Fibroblast of skin of abdomen (primary cell): ENCODE data around the gene UBXN7. TPM values are rescaled to one million over a fixed set of nuclear protein-coding genes. Genes with fewer than 3 reads are reported as not detected.
A peak's percentile ranks its signal among the peaks of the same experiment; 100 is the strongest.
"Not testable (repeated sequence)": the region's sequence is repeated elsewhere in the genome, so short reads cannot be mapped to it uniquely, and the experiment has no call there.

ENCODE experiments used
- DNase-seq: peaks from one replicate; pipeline ENCODE4 v3.0.0-alpha.2; 2013
- polyA plus RNA-seq, 2 experiments: library from polyadenylated mRNA; unstranded; fragments of 120-200 nt; gene quantifications; one replicate each; pipeline ENCODE4 v1.2.1, GENCODE V29; 2013; ENCODE audit not compliant: insufficient read length in 2 of 2

Gene UBXN7, protein sequence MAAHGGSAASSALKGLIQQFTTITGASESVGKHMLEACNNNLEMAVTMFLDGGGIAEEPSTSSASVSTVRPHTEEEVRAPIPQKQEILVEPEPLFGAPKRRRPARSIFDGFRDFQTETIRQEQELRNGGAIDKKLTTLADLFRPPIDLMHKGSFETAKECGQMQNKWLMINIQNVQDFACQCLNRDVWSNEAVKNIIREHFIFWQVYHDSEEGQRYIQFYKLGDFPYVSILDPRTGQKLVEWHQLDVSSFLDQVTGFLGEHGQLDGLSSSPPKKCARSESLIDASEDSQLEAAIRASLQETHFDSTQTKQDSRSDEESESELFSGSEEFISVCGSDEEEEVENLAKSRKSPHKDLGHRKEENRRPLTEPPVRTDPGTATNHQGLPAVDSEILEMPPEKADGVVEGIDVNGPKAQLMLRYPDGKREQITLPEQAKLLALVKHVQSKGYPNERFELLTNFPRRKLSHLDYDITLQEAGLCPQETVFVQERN
- 16.2 TPM for polyA plus RNA-seq (2013, experiment 1 of 2; ENCODE audit: insufficient read length)
- 14.7 TPM for polyA plus RNA-seq (2013, experiment 2 of 2; ENCODE audit: insufficient read length)

DNA sequence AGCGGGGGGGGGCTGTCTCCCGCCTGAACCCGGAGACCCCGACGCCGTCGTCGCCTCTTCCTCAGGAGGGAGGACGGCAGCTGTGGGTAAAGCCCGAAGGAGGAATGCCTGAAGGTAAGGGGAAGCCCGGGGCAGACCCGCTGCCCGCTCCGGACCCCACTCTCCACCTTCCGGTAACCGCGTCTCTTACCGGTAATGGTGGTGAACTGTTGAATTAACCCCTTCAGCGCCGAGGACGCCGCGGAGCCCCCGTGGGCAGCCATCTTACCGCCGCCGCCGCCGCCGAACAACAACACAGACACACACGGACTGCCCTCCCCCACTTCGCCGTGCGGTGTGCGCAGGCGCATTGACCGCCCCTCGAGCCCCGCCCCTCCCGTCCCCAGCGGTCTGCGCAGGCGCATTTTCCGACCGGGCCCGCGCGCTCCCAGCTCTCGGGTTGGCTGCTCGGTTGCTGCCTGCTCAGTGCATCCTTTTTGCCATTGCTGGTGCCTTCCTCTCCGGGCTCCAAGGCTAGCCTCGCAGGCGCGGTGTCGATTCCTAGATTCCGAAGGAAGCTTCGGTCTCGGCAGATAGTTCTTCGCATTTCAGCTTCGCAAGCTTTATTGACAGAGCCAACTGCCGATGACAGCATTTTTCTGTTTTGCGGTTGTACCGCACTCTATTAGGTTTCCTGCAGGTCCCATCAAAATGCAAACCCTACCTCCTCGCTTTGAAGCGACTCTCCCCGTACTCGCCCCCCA lies at the start of gene UBXN7:
TSS of gene UBXN7 (minus strand) at position 291 of the 743 bp plus-strand sequence. CDS start at position 263, 28 bp downstream.
- DNase-seq: peak; percentile 94

DNA sequence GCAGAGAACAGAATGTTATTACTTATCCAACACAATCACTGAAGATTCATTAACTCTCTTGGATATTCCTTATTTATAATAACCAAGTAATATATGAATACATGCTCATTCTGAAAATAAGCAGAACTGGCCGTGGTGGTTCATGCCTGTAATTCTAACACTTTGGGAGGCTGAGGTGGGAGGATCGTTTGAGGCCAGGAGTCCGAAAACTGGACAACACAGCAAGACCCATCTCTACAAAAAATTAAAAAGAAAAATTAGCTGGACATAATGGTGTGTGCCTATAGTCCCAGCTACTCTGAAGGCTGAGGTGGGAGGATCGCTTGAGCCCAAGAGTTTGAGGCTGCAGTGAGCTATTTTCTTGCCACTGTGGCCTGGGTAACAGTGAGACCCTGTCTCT lies 45.5 kb upstream of the UBXN7 start:
- no peak for DNase-seq

DNA sequence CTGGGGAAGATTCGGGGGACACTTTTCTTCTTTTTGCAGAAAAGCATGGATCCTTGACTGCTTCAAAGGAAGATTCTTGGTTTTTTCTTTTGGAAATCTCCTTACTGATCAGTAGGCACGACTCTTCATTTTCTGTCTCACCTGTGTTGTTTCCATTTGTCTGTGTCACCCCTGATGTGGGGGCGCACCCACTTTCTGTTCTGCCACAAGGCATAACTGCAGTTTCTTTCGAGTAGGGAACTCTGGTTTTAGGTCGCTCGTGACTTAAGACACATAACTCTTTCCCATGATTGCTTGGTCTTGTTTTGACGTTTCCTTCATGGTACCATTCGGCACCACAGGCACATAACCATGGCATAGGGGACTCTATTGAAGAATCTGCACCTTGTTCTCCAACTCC lies 40.1 kb upstream of the UBXN7 start:
- DNase-seq: no peak

DNA sequence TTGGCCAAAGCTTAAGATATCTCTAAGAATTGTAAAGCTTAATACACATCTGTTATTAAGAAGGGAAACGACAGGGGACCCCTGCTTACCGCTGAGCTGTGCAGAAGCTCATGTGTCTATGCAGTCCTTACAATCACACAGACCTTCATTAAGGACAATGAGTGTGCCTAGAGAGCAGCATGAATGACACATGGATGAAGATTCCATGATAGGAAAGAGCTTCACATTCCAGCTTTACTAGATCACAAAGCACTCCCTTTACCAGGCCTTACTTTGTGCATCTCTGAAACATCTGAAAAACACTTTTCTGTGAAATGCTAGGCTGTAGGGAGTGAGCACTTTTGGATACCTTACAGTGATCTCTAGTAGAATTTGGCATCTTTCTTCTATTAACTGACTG lies 39.3 kb upstream of the UBXN7 start:
- peak; percentile 51 for DNase-seq

DNA sequence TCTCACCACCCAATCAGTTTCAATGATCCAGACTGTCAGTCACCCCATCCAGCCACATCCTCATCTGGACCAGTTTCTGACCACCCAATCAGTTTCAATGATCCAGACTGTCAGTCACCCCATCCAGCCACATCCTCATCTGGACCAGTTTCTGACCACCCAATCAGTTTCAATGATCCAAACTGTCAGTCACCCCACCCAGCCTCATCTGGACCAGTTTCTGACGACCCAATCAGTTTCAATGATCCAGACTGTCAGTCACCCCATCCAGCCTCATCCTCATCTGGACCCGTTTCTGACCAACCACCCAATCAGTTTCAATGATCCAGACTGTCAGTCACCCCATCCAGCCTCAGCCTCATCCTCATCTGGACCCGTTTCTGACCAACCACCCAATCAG lies 38.0 kb upstream of the UBXN7 start:
- DNase-seq: not testable (repeated sequence)

DNA sequence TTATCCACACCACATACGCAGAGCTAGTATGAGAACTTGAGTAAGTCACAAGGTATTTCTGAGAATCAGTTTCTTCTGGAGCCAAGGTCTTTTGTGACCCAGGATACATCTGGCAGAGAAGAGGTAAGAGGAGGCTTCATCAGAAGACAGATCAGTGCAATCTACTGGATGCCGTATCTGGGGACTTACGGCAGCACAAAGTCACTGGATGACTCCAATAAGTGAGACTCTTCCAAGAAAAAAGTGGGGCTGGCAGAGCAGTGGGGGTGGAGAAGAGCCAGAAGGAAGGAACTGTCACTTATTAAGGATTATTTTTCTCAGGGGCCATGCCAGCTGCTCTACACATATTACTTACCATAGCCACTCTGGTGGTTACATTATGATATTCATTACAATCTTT lies 31.6 kb upstream of the UBXN7 start:
- no peak for DNase-seq

DNA sequence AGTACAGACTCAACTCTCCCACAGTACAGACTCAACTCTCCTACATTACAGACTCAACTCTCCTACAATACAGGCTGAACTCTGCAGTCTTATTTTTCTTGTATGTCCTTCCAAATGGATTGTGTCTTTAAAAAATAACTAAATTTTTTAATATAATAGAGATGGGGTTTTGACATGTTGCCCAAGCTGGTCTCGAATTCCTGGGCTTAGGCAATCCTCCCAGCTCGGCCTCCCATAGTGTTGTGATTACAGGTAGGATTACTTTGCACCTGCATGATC lies 31.2 kb upstream of the UBXN7 start:
- DNase-seq: no peak

DNA sequence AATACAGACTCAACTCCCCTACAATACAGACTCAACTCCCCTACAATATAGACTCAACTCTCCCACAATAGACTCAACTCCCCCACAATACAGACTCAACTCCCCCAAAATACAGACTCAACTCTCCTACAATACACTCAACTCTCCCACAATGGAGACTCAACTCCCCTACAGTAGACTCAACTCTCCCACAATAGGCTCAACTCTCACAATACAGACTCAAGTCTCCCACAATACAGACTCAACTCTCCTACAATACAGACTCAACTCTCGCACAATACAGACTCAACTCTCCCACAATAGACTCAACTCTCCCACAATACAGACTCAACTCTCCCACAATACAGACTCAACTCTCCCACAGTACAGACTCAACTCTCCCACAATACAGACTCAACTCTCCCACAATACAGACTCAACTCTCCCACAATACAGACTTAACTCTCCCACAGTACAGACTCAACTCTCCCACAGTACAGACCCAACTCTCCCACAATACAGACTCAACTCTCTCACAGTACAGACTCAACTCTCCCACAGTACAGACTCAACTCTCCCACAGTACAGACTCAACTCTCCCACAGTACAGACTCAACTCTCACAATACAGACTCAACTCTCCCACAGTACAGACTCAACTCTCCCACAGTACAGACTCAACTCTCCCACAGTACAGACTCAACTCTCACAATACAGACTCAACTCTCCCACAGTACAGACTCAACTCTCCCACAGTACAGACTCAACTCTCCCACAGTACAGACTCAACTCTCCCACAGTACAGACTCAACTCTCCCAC lies 30.7 kb upstream of the UBXN7 start:
- not testable (repeated sequence) for DNase-seq

DNA sequence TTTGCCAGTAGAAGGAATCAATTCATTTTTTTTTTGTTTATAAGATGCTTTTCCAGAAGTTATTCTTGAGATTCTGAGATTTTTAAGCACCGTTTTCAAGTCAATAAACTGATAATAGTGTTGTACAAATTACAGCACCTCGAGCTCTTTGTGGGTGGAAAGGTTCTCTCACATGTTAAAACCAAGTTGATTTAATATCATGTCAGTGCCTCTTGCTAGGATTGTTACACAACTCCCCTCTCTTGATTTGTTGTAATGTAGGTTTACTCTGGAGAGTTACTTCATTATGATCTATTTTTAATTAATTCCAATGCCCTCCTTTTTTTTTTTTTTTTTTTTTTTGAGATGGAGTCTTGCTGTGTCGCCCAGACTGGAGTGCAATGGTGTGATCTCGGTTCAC lies 25.8 kb upstream of the UBXN7 start:
- no peak for DNase-seq

DNA sequence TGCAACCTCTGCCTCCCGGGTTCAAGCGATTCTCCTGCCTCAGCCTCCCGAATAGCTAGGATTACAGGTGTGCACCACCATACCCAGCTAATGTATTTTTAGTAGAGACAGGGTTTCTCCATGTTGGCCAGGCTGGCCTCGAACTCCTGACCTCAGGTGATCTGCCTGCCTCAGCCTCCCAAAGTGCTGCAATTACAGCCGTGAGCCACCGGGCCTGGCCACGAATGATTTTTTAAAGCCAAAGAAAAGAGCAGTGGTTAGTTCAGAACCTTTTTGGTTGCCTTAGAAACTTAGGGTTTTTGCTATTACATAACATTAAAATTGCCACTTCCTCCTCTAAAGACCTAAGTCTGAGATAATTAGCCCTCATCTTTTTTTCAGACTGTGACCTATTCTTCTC lies 25.2 kb upstream of the UBXN7 start:
- DNase-seq: not testable (repeated sequence)

DNA sequence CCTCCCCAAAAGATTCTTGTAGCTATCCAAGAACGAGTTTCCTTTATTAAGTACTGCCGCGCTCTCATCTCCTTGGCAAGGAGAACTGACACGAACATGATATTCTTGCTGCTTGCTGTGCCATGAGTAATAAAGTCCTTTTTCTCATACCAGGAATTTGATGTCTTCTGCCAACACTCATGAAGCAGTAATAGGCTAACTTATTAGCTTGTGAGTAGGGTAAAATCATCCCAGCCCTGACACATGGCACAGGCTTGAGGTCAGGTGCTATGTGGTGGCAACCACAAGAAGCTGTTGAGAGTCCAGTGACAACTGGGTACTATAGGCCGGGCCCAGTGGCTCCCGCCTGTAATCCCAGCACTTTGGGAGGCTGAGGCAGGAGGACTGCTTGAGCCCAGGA lies 22.7 kb upstream of the UBXN7 start:
- no peak for DNase-seq

DNA sequence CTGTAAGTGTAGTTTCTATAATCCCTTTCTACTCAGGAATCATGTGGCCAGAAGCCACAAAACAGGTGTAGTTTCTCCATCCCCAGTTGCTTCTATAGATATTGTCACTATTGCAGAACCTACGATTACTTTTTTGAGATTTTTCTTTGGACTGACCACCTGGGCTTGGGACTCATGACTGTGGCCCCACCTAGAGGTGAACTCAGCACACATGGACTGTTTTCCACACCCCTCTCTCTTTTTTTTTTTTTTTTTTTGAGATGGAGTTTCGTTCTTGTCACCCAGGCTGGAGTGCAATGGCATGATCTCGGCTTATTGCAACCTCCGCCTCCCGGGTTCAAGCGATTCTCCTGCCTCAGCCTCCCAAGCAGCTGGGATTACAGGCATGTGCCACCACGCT lies 13.2 kb upstream of the UBXN7 start:
- not testable (repeated sequence) for DNase-seq

DNA sequence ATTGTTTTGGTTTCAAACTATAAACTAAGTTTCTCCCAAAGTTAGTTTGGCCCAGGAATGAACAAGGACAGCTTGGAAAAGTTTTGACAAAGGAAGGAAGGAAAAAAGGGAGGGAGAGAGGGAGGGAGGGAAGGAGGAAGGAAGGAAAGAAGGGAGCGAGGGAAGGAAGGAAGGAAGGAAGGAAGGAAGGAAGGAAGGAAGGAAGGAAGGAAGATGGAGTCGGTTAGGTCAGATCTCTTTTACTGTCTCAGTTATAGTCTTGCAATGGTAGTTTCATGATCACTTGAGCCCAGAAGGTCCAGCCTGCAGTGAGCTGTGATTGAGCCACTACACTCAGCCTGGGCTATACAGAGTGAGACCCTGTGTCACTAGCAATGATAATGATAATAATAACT lies 12.3 kb upstream of the UBXN7 start:
- no peak for DNase-seq

DNA sequence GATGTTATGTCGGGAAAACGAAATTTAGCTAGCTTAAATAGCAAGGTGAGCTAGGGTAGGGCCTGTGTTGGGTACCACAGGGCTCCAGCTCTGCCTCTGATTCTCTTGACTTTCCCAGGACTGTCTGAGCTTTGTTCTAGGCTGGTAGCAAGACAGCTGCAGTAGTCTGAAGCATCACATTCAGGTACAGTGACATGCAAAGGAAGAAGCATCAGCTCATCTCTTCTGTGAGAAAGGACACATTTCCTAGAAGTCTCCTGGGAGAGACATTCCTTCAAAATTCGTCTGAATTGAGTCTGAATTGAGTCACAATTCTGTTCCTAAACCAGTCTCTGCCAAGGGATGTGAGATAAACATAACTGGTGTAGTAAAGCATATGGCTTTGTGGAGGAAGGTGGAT lies 8.5 kb upstream of the UBXN7 start:
- DNase-seq: peak; percentile 10

DNA sequence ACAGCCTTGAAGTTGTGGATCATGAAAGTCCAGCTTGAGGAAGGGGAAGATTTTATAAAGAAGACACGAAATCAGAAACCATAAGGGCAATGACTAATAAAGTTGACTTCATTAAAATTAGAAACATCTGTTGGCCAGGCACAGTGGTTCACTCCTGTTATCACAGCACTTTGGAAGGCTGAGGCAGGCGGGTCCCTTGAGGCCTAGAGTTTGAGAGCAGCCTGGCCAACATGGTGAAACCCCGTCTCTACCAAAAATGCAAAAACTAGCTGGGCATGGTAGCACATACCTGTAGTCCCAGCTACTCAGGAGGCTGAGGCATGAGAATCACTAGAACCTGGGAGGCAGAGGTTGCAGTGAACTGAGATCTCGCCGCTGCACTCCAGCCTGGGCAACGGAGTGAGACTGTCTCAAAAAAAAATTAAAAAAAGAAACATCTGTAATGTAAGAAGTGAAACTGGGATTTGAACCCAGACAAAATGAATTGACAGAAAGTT lies 7.9 kb upstream of the UBXN7 start:
- DNase-seq: peak; percentile 87

DNA sequence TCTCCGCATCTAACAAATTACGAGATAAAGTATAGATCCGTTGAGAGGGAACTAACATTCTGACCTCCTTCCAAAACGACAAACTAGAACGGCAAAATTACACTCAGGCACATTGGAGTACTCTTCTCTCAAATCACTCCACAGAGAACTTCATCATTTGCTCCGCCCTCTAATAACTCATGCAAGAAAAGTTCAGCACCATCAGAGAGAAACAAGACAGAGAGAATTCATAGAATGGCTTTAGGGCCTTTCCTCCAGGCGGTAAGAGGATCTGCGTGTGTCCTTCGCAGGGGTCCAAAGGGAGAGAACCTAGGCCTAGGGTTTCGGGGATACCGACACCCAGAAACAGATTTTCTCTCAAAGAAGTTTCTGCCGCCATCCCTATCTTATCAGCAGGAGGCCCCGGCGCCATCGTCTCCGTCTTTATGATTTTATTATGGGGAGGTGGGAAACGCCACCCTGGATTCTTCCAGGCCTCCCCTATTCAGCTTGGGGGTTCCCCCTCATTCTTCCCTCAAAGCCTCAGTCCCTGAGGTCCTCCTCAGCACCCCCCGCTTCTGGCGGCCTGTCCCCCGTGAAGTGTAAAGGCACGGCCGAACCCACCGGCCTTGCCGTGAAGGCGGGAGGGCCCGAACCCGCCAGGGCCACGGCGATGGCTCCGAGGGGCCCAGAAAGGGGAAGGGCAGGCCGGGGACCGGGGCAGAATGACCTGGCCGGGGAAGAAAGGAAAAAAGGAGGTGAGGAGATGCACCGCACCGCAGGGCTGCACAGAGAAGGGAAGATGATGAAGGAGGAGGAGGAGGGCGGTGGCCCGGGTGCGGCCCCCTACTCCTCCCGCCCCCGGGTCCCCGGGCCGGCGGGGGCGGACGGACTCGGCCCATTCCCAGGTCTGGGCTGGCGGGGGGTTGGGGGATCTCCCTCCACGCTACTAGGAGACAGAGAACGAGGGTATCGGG lies 768 bp downstream of the UBXN7 start:
- DNase-seq: peak; percentile 58

DNA sequence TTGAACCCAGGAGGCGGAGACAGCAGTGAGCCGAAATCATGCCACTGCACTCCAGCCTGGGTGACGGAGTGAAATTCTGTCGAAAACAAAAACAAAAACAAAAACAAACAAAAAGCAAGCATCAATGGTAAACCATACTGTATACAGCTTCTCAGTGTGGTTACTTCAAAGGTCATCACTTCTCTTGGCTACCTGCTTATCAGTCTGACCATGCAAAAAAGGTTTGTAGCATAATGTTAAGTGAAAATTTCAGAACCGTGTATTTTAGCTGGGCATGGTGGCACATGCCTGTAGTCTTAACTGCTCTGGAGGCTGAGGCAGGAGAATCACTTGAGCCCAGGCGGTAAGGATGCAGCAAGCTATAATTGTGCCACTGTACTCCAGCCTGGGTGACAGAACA lies 4.2 kb downstream of the UBXN7 start:
- no peak for DNase-seq

DNA sequence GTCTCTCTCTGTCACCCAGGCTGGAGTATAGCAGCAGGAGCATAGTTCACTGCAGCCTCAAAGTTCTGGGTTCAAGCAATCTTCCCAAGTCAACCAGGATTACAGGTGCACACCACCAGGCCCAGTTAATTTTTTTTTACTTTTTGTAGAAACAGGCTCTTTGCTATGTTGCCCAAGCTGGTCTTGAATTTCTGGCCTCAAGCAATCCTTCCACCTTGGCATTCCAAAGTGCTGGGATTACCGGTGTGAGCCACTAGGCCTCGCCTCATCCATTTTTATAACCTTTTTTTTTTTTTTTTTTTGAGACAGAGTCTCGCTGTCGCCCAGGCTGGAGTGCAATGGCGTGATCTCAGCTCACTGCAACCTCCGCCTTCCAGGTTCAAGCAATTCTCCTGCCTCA lies 7.8 kb downstream of the UBXN7 start:
- not testable (repeated sequence) for DNase-seq

DNA sequence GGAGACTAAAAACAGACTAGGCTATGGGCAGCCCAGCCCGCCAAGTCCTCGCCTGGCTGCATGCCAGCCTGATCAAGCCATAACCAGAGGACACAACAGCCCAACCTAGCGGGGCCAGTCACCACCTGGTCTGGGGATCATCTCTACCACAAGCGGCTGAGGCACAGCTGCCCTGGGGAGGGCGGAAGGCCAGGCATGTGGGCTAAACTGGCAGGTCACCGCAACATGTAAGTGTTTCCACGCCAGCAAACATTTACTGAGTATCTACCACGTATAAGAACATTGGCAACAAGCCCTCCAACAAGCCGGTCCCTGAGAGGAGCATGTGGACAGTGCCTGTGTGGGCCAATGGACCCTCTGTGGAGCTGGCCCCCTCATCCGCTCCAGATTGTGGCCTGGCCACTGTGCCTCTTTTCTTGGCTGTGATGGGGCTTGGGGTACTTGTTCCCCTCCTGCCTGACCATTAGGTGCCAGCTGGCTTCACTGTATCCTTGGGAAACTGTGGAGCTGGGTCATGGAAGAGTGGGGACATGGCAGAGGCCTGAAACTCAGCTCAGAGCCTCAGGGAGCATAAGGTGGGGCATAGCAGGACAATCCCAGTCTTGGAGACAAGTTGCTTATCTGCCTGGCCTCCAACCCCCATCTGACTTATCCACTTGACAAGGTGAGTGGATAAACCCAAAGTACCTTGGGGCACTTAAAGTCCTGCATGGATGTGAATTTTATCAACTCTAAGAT lies 9.0 kb downstream of the UBXN7 start:
- no peak for DNase-seq

DNA sequence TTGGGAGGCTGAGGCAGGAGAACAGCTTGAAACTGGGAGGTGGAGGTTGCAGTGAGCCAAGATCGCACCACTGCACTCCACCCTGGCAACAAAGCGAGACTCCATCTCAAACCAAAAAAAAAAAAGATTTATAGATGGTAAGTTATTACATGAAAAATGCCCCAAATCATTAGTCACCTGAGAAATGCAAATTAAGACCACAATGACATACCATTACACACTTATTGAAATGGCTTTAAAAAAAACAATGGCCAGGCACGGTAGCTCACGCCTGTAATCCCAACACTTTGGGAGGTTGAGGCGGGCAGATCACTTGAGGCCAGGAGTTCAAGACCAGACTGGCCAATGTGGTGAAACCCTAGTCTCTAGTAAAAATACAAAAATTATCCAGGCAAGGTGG lies 10.6 kb downstream of the UBXN7 start:
- not testable (repeated sequence) for DNase-seq

DNA sequence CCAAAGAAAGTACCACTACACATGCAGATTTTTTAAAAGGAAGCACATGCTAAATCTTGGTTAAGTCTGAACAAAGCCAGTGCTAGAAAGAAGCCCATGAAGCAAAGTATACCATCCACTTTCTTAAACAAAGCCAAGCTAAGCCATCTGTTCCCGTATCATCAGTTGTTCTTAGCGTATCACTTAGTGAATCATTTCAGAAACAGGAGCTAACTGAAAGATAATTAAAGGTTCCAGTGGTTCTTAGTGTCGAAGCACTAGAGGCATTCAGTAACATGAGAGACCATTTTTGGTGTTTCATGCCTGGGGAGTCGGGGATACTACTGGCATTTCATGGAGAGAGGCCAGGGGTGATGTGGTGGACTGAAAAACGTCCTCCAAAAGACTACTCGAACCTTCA lies 12.8 kb downstream of the UBXN7 start:
- DNase-seq: no peak
